BLaER1 (cell line): Measurements from ENCODE around the gene MTCH1.
"Not testable (repeated sequence)": the region's sequence is repeated elsewhere in the genome, so short reads cannot be mapped to it uniquely, and the experiment has no call there.

Experiments used
- H3K27ac ChIP-seq: shearing (Covaris generic); formaldehyde crosslinking; 2 replicates; pipeline ENCODE4 v1.8.1; 2022
- H3K27me3 ChIP-seq: shearing (Covaris generic); formaldehyde crosslinking; 2 replicates; pipeline ENCODE4 v1.8.1; 2022
- H3K36me3 ChIP-seq: shearing (Covaris generic); formaldehyde crosslinking; 2 replicates; pipeline ENCODE4 v1.8.1; 2022
- H3K4me1 ChIP-seq: shearing (Covaris generic); formaldehyde crosslinking; 2 replicates; pipeline ENCODE4 v1.8.1; 2022
- H3K4me2 ChIP-seq: shearing (Covaris generic); formaldehyde crosslinking; 2 replicates; pipeline ENCODE4 v1.8.1; 2022
- H3K4me3 ChIP-seq: shearing (Covaris generic); formaldehyde crosslinking; 2 replicates; pipeline ENCODE4 v1.8.1; 2022
- H3K9ac ChIP-seq: shearing (Covaris generic); formaldehyde crosslinking; 2 replicates; pipeline ENCODE4 v1.8.1; 2022
- H3K9me3 ChIP-seq: shearing (Covaris generic); formaldehyde crosslinking; 2 replicates; pipeline ENCODE4 v1.8.1; 2022
- H4K20me1 ChIP-seq: shearing (Covaris generic); formaldehyde crosslinking; 2 replicates; pipeline ENCODE4 v1.8.1; 2022
- Cebpa-rat ChIP-seq: shearing (Covaris generic); IDR thresholded peaks from 2 replicates; pipeline ENCODE4 v1.8.1; 2022

MTCH1 gene

DNA sequence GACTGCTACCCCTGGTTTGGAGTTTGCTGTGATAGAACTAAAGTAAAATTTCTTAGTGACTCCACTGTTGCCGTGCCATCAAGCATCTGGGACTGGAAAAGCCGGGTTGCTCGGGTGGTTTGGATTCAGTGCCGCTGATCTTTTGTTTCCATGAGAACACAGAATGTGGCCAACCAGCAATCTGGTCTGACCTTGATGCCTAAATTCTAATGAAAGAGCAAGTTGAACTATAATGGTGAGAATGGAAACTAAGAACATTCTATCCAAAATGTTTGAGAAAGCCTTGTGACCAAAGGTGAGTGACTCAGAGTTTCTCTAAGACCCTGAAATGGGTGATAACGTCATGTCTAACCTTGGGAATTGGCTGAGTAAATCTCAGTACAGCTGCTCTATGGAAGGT, 41.3 kb downstream of the MTCH1 start:
- no peak for TF ChIP-seq Cebpa-rat
- H3K4me2 ChIP-seq = no peak overlapping the region
- H4K20me1 ChIP-seq = no peaks in the 10 kb centered on the region
- H3K4me3 ChIP-seq = no peak overlapping the region
- H3K27ac ChIP-seq = no peak overlapping the region
- no peaks in the 10 kb centered on the region; the same call in 1 of the 2 replicates for H3K9me3 ChIP-seq
- H3K4me1 ChIP-seq = peaks cover 35% of the 10 kb centered on the region
- H3K27me3 ChIP-seq = no peaks in the 10 kb centered on the region
- H3K9ac ChIP-seq = no peak overlapping the region
- H3K36me3 ChIP-seq = no peaks in the 10 kb centered on the region

DNA sequence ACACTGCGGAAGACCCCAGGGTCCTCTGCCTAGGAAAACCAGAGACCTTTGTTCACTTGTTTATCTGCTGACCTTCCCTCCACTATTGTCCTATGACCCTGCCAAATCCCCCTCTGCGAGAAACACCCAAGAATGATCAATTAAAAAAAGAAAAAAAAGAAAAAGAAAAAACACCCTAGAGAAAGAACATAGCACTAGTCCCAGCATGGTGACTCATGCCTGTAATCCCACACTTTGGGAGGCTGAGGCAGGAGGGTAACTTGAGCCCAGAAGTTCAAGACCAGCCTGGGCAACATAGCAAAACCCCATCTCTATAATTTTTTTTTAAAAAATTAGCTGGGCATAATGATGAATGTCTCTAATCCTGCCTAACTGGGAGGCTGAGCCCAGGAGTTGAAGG, 43.7 kb downstream of the MTCH1 start:
- H3K27ac ChIP-seq, H4K20me1 ChIP-seq, H3K9me3 ChIP-seq, H3K4me3 ChIP-seq, H3K9ac ChIP-seq, H3K36me3 ChIP-seq, H3K27me3 ChIP-seq, H3K4me2 ChIP-seq: not testable (repeated sequence)
- H3K4me1 ChIP-seq = peaks cover 18% of the 10 kb centered on the region

DNA sequence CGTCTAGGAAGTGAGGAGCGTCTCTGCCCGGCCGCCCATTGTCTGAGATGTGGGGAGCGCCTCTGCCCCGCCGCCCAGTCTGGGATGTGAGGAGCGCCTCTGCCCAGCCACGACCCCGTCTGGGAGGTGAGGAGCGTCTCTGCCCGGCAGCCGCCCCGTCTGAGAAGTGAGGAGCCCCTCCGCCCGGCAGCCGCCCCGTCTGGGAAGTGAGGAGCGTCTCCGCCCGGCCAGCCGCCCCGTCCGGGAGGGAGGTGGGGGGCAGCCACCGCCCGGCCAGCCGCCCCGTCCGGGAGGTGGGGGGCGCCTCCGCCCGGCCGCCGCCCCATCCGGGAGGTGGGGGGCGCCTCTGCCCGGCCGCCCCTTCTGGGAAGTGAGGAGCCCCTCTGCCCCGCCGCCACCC, 44.4 kb downstream of the MTCH1 start:
- H3K4me3 ChIP-seq, H3K9ac ChIP-seq, H3K27me3 ChIP-seq, H4K20me1 ChIP-seq, H3K9me3 ChIP-seq, H3K36me3 ChIP-seq, H3K27ac ChIP-seq, H3K4me2 ChIP-seq: not testable (repeated sequence)
- peaks cover 10% of the 10 kb centered on the region for H3K4me1 ChIP-seq

DNA sequence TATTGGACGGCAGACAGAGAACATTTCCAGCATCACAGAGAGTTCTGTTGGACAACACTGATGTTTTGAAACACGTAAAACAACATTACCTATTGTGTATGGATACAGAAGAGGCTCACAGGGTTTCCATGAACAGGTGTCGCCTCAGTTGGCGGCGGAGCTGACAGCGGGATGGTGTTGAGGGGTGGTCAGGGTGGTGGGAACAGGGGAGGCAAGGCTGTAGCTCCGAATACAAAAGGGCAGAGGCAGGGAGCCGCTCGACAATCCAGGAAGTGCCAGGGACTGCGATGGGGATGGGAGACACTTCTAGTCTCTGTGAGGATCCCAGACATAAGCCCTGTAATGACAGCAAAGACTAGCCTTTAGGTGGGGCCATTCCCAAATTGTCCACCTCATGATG, 46.0 kb downstream of the MTCH1 start:
- no peak overlapping the region for H3K27ac ChIP-seq
- H3K36me3 ChIP-seq = no peaks in the 10 kb centered on the region
- no peak overlapping the region for H3K4me2 ChIP-seq
- H3K9me3 ChIP-seq = no peaks in the 10 kb centered on the region; the same call in 1 of the 2 replicates
- no peak for TF ChIP-seq Cebpa-rat
- no peak overlapping the region for H3K4me3 ChIP-seq
- 0 out of 2 replicates have a peak, but pooled peaks cover 8% of the 10 kb centered on the region for H3K4me1 ChIP-seq
- H4K20me1 ChIP-seq = no peaks in the 10 kb centered on the region
- H3K27me3 ChIP-seq = no peaks in the 10 kb centered on the region
- H3K9ac ChIP-seq = no peak overlapping the region

DNA sequence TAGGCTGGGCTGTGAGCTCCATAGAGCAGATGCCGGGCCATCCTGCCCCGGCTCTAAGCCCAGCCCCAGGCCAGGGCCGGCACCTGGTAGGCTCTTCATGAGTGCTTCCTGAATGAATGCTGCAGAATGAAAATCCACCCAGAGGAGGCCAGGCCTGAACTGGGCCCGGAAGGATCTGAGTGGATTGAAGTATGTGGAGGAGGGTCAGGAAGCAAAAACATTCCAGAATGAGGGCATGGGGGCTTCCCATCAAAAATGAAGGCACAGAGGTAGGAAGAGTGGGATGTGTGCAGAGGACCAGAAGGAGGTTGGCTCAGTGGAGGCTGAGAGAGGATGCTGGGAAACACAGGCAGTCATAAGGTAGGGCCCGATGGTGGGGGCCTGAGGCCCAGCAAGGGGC, 47.0 kb downstream of the MTCH1 start:
- not testable (repeated sequence) for H3K36me3 ChIP-seq, H3K4me3 ChIP-seq, H3K4me1 ChIP-seq, H3K4me2 ChIP-seq, H3K9ac ChIP-seq, H3K27ac ChIP-seq, H4K20me1 ChIP-seq, H3K27me3 ChIP-seq, H3K9me3 ChIP-seq

DNA sequence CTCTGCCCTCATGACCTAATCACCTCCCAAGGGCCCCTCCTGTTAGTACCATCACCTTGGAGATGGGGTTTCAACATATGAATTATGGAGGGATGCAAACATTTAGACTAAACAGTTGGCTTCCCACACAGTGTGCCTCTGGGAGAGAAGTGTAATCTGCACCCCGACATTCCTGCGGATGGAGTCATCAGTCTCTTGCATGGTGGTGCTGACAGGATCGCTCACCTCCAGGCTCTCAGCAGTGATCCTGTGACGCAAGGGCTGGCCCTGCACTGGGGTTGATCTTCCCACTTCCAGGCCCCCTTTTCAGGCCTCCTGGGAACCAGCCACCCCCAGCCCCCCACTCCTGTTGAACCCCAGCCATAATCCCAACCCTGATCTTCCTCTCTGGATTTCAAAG, 47.5 kb downstream of the MTCH1 start:
- no peaks in the 10 kb centered on the region; the same call in 1 of the 2 replicates for H3K9me3 ChIP-seq
- H3K4me1 ChIP-seq = 0 out of 2 replicates have a peak, but pooled peaks cover 2% of the 10 kb centered on the region
- H3K36me3 ChIP-seq = no peaks in the 10 kb centered on the region
- H4K20me1 ChIP-seq = no peaks in the 10 kb centered on the region
- TF ChIP-seq Cebpa-rat = no peak
- H3K9ac ChIP-seq = no peak overlapping the region
- H3K27me3 ChIP-seq = no peaks in the 10 kb centered on the region
- H3K4me3 ChIP-seq = no peak overlapping the region
- no peak overlapping the region for H3K27ac ChIP-seq
- no peak overlapping the region for H3K4me2 ChIP-seq

DNA sequence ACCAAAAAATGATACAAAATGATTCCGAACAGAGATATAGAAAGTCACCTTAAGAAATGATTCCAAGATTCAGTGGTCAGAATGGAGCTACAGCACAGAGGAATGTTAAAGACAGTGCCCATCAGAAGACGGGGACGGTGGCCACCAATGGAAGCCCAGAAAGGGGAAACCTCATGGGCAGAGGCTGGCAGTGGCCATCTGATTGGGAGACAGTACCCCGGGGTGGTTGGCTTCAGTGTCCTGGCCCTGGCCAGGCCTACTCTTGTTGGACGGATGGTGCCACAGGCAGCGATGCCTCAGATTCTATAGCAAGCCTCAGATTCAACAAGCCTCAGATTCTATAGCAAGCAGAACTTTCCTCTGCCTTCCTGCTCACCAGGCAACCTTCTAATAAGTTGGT, 48.1 kb downstream of the MTCH1 start:
- Histone ChIP-seq H4K20me1 (no peaks in the 10 kb centered on the region), H3K9me3 (no peaks in the 10 kb centered on the region; the same call in 1 of the 2 replicates), H3K4me3 (no peak overlapping the region), H3K36me3 (no peaks in the 10 kb centered on the region), H3K9ac (no peak overlapping the region), H3K4me1 (no peaks in the 10 kb centered on the region), H3K27me3 (no peaks in the 10 kb centered on the region), H3K4me2 (no peak overlapping the region), H3K27ac (no peak overlapping the region)
- no peak for TF ChIP-seq Cebpa-rat

DNA sequence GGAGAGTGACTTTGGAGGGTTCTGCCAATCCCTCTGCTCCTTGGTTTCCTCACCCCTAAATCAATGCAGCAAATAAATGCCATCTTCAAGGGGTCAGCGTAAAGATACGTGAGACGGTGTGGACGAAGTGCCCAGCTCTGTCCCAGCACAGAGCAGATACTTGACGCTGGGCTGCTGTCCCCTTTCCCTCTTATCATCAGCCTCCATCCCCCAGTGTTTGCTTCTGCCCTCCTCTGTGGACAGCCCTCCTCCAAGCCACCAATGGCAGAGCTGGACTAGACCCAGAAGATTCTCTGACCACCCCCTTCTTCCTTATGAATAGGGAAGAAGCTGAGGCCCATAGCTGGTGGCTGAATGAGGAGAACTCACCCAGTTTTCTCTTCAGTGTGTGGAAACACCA, 49.2 kb downstream of the MTCH1 start:
- no peaks in the 10 kb centered on the region for H3K4me1 ChIP-seq
- no peaks in the 10 kb centered on the region; the same call in 1 of the 2 replicates for H3K9me3 ChIP-seq
- no peak overlapping the region for H3K4me3 ChIP-seq
- no peak overlapping the region for H3K27ac ChIP-seq
- no peak overlapping the region for H3K4me2 ChIP-seq
- no peaks in the 10 kb centered on the region for H3K36me3 ChIP-seq
- no peak overlapping the region for H3K9ac ChIP-seq
- TF ChIP-seq Cebpa-rat = no peak
- no peaks in the 10 kb centered on the region for H3K27me3 ChIP-seq
- H4K20me1 ChIP-seq = no peaks in the 10 kb centered on the region

DNA sequence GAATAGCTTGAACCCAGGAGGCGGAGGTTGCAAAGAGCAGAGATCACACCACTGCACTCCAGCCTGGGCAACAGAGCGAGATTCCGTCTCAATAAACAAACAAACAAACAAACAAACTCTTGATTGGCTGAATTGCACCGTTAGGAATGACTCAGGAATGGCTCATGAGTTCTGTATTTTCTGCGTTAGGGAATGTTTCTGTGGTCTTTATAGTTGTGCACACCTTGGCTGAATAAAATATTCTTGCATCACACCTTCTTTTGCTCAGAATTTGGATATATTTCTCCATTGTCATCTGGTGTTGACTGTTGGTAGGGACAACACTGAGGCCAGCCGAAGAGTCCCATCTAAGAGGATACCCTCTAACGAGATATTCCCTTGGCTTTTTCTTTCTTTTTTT, 51.1 kb downstream of the MTCH1 start:
- TF ChIP-seq Cebpa-rat = no peak
- Histone ChIP-seq H3K9me3 (no peaks in the 10 kb centered on the region), H3K4me1 (no peaks in the 10 kb centered on the region), H3K9ac (no peak overlapping the region), H3K4me3 (no peak overlapping the region), H4K20me1 (no peaks in the 10 kb centered on the region), H3K36me3 (no peaks in the 10 kb centered on the region), H3K27me3 (no peaks in the 10 kb centered on the region), H3K4me2 (no peak overlapping the region), H3K27ac (no peak overlapping the region)

DNA sequence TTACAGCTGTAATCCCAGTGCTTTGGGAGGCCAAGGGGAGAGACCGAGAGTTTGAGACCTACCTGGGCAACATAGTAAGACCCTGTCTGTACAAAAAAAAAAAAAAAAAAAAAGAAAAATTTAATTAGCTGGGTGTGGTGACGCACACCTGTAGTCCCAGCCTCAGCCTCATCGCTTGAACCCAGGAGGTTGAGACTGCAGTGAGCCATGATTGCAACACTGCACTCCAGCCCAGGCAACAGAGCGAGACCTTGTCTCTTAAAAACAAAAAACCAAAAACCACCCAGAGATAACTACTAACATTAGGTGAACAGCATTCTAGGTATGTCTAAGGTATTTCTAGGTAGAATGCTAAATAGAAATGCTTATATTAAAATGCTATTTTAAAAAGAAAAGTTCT, 52.5 kb downstream of the MTCH1 start:
- Histone ChIP-seq H3K27me3 (no peaks in the 10 kb centered on the region), H3K4me2 (no peak overlapping the region), H3K36me3 (no peaks in the 10 kb centered on the region), H4K20me1 (no peaks in the 10 kb centered on the region), H3K4me1 (no peaks in the 10 kb centered on the region), H3K27ac (no peak overlapping the region), H3K9ac (no peak overlapping the region), H3K4me3 (no peak overlapping the region), H3K9me3 (no peaks in the 10 kb centered on the region)
- no peak for TF ChIP-seq Cebpa-rat

DNA sequence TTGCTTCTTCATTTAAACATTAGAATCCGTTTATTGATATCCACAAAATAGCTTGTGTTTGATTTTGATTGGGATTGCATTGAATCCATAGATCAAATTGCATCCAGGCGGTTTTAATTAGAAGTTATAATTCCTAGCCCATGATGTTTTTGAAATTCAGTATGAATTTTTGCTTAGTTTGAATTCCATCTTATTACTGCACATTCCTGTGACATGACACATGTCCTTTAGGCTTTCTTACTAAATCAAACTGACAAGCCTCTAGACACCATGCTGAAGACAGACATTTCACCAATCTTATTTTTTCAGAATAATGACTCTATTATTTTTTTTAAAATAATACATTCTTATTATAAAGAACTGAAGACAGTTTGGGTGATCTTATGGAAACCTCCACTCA, 52.9 kb downstream of the MTCH1 start:
- Histone ChIP-seq H3K9ac (no peak overlapping the region), H3K4me3 (no peak overlapping the region), H3K4me2 (no peak overlapping the region), H3K27me3 (no peaks in the 10 kb centered on the region), H3K9me3 (no peaks in the 10 kb centered on the region), H3K36me3 (no peaks in the 10 kb centered on the region), H3K27ac (no peak overlapping the region), H3K4me1 (no peaks in the 10 kb centered on the region), H4K20me1 (no peaks in the 10 kb centered on the region)
- no peak for TF ChIP-seq Cebpa-rat
